IPS-18c (cell line): ENCODE measurements around the gene C2orf80.

ENCODE experiments used
- H3K4me3 ChIP-seq: 2 replicates; pipeline ENCODE4 v1.7.0; 2013; ENCODE audit warnings: low read depth, mild to moderate bottlenecking, low read length, moderate library complexity; ENCODE audit not compliant: insufficient read depth
- H3K9me3 ChIP-seq: one replicate; pipeline ENCODE4 v1.6.1; 2013; ENCODE audit warnings: mild to moderate bottlenecking, low read length, moderate library complexity; ENCODE audit not compliant: control insufficient read depth, insufficient read depth

Gene C2orf80

DNA sequence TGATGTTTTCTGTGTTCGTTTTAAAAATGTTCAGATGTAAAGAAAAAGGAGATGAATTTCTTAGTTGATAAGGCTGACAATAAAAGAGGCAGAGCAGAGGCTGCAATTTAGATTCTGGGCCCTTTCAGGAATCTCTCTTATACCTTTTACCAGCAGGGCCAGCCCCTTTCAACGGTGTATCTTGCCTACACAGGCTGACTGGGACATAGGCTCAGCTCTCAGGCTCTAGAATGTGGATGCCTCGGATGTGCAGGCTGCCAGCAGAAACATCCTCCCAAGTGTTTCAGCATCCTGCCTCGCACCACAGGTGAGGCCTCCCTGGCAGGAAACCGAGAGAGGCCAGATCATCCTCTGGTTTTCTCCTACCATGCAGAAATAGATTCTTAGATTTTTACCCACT, 3.4 kb downstream of the C2orf80 start:
- H3K9me3 ChIP-seq = no peaks in the 10 kb centered on the region
- no peak overlapping the region for H3K4me3 ChIP-seq

GRCh38 chr2:208183972-208184705, 5.7 kb downstream of the C2orf80 start:
- Histone ChIP-seq H3K4me3 (no peak overlapping the region; the same call in 1 of the 2 replicates), H3K9me3 (no peaks in the 10 kb centered on the region)

- no peak overlapping the region; the same call in 1 of the 2 replicates for H3K4me3 ChIP-seq
- H3K9me3 ChIP-seq = no peaks in the 10 kb centered on the region
Measured at GRCh38 chr2:208183526-208183925, 6.3 kb downstream of the C2orf80 start.

DNA sequence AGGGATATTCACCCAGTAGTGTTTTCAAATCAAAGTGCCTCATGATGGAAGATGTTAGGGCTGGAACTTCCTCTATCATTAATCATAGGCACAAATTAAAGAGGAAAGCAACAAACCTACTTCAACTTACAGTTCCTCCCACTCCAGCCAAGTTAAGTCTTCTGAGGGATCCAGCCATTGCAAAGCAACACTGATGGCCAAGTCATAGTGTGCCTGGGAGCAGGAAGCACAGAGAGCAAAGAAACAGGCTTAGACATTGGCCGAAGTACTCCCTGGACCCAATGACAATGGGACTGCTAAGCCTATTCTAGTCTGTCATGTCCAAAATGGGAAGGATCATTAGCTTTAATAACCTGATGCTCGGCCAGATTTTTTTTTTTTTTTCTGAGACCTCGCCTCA, 7.0 kb downstream of the C2orf80 start:
- Histone ChIP-seq H3K4me3 (no peak overlapping the region), H3K9me3 (no peaks in the 10 kb centered on the region)

GRCh38 chr2:208179028-208179609, 10.7 kb downstream of the C2orf80 start:
- Histone ChIP-seq H3K9me3 (no peaks in the 10 kb centered on the region), H3K4me3 (no peak overlapping the region)

DNA sequence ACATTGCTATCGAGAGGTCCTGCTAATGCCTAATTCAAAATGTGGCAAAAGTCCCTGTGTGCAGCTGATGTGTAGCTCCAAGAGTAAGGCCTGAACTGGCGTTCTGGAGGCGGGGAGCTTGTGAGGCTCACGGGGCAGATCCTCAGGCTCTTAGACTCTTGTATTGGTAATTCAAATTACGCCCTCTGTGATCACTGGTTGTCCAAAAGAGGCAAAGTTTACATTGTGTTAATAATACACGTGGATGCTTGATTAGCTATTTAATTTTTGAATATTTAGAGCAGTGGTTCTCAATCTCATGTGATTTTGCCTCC, 14.0 kb downstream of the C2orf80 start:
- H3K4me3 ChIP-seq = no peak overlapping the region
- H3K9me3 ChIP-seq = no peaks in the 10 kb centered on the region

DNA sequence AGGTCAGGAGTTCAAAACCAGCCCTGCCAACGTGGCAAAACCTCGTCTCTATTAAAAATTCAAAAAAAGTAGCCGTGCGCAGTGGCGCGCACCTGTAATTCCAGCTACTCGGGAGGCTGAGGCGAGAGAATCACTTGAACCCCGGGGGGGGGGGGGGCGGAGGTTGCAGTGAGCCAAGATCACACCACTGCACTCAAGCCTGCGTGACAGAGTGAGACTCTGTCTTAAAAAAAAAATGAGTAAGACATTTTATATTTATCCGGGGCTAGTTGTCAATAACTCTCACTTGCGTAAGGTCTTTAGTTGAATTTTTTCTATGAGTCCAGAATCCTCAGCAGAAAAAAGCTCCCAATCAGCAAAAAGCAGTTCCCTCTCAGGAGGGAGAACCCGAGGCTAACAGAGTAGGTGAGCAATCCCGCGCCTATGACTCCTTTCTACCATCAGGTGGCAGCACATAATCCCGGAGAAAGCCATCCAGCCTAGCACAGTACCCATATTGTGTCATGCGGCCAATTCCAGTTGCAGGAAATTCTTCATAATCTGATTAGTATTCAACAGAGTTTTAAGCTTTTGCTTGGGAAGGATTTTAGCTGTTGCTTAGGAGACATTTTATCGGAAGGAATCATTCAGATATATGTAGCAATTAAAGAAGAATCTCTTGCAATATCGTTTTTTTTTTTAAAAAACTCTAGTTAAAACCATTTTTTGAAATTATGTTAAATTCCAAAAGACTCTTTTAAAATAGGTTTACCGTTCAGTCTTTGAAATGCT, 14.6 kb downstream of the C2orf80 start:
- no peak overlapping the region for H3K4me3 ChIP-seq

DNA sequence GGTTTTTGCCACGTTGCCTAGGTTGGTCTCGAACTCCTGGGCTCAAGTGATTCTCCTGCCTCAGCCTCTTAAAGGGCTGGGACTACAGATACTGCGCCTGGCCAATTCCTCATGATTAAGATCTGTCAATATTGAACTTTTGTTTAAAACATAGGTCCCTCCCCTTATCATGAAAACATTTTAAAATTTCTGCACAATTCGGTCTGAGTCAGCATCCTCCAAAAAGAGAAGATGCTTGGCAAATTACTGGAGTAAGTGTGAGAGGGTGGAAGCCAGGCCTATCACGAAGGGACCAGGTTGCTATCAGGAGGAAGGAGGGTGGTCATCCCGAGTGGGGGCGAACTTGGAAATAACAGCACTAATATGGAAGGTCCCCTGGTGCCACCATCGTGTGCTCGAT, 15.7 kb downstream of the C2orf80 start:
- Histone ChIP-seq H3K4me3 (no peak overlapping the region), H3K9me3 (no peaks in the 10 kb centered on the region)

More for the DNA sequence above, 14.6 kb downstream of the C2orf80 start:
- H3K9me3 ChIP-seq = no peaks in the 10 kb centered on the region

DNA sequence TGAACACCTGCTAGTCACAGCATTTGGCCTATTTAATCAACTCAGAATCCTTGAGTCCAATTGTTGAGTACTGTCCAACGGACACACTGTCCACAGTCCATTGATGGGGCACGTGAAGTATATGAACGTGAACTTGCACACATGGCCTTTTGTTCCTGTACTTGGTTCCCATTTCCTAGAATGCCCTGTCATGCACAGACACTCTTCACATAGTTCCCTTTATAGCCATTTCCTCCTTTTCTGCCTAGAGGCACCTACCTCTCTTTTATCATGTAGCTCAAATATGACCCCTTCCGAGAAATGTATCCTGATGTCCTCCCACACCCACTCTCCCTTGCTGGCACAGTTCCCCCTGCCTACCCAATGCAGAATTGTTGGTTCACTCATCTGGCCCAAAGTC, 17.7 kb downstream of the C2orf80 start:
- Histone ChIP-seq H3K4me3 (no peak overlapping the region), H3K9me3 (no peaks in the 10 kb centered on the region)

DNA sequence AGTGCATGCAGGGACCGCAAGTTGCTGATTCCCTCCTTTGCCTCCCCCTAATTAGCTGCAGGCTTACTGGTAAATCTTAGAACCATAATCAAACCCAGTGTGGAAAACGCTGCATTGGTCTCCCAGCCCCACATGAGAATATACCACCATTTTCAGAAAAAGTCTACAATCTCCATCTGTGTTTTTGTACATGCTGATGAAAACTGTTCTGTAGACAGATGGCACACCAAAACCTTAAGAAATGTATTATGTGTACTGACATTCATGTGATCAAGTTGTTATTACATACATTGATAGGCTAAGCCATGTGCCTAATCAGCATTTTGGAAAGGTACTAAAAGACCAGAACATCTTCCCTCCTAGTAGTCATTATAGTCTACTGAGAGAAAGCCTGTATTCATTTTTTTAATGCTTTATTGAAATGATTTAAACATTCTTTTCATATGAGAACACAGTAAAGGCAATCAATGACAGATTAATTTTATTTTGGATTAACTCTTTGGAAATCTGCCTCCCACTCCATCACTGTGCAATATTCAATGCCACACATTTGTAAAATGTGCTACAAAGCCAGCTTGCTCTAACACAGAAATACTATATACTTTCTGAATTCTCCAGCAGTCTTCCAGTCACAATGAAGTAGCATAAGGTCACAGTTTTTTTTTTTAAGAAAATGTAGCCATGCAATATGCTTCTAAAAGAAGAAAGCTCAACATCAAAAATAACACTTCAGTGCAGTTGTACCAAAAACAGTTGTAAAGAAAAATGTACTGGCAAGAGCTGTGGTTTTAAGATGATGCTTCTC, 24.7 kb downstream of the C2orf80 start:
- Histone ChIP-seq H3K9me3 (no peaks in the 10 kb centered on the region), H3K4me3 (no peak overlapping the region)

- H3K9me3 ChIP-seq = no peaks in the 10 kb centered on the region
- no peak within 1 kb of the TSS for H3K4me3 ChIP-seq
Measured at GRCh38 chr2:208163489-208163888, 26.3 kb downstream of the C2orf80 start, which contains the start of gene CRYGA. Gene CRYGA, minus strand, starts transcription at chr2:208163589. Its CDS starts 33 bp downstream, at chr2:208163556.

- Histone ChIP-seq H3K4me3 (no peak overlapping the region), H3K9me3 (peaks cover 2% of the 10 kb centered on the region)
Measured at GRCh38 chr2:208156439-208156838, 33.4 kb downstream of the C2orf80 start.

DNA sequence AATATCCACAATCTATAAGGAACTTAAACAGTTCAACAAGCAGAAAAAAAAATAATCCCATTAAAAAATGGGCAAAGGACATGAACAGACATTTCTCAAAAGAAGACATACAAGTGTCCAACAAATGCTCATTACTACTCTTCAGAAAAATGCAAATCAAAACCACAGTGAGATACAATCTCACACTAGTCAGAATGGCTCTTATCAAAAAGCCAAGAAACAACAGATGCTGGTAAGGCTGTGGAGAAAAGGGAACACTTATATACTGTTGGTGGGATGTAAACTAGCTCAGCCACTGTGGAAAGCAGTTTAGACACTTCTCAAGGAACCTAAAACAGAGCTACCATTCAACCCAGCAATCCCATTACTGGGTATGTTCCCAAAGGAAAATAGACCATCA, 36.7 kb downstream of the C2orf80 start:
- peaks cover 2% of the 10 kb centered on the region for H3K9me3 ChIP-seq
- H3K4me3 ChIP-seq = no peak overlapping the region

GRCh38 chr2:208150956-208151355, 38.9 kb downstream of the C2orf80 start:
- Histone ChIP-seq H3K9me3 (peaks cover 2% of the 10 kb centered on the region), H3K4me3 (no peak overlapping the region)

DNA sequence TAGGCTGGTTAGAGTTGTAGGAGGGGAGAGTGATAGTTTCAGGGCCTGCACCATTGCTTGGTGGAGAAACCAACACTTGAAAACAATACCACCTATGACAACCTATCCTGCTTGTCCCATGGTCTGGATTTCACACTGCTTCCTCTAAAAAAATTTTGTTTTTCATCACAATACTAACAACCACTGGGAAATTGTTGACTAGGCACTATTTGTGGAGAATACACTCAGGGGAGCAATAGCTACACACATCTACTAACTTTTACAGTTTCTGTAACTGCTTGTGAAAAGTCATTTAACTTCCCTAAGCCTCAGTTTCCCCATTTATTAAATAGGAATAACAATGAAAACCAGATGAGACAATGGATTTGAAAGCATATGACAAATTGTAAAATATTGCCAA, 39.7 kb downstream of the C2orf80 start:
- peaks cover 2% of the 10 kb centered on the region for H3K9me3 ChIP-seq
- H3K4me3 ChIP-seq = no peak overlapping the region

DNA sequence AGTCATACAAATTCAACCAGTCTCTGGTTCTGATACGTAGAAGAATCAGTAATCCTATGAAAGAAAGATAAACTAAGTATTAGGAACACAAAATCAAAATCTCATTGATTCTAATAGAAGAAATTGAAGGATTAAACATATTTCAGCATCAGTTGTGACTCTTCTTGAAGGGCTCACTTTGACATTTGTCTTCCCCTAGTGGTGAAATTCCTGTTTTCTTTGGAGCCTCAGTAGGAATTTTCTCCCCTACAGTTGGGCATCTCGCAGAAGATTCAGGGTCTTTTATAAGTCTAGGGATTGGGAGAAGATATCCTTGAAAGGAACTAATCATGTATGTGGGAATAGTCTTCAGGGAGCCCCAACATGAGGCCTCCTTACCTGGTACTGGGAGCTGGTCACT, 41.0 kb downstream of the C2orf80 start:
- H3K4me3 ChIP-seq = no peak overlapping the region
- peaks cover 2% of the 10 kb centered on the region for H3K9me3 ChIP-seq

DNA sequence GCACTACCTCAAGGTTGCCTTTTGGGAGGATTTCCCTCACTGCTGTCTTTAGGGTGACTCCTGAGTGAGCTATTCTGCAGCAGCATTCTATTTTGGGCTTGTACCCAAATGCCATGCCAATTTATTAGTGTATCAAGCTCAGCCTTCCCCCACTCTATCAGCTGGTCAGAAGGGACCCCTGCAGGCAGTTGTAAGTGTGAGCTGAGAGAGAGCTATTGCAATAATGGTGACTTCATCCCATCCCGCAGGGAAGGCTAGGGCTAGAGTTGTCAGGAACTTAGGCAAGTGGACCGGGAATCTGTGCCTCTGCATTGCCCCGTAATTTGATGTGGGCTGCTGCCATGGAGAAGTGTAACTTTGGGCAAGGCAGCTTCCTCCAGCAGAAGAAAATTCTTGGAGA, 42.1 kb downstream of the C2orf80 start:
- no peak overlapping the region for H3K4me3 ChIP-seq
- H3K9me3 ChIP-seq = peaks cover 4% of the 10 kb centered on the region
